Hematopoietic multipotent progenitor cell (in vitro differentiated cells): ENCODE data around the gene FBXW8. TPM values are rescaled to one million over a fixed set of nuclear protein-coding genes. Genes with fewer than 3 reads are reported as not detected.
A peak's percentile ranks its signal among the peaks of the same experiment; 100 is the strongest.

Experiments used
- DNase-seq, 3 donors: peaks; one replicate each; pipeline ENCODE4 v3.0.0-alpha.2; 2011 to 2015; ENCODE audit warnings: low read depth in 2 of 3, low spot score in 2 of 3
- total RNA-seq: library from RNA; depleted of rRNA; stranded (reverse); fragments of >200 nt; gene quantifications from one replicate; pipeline ENCODE4 v1.2.3, GENCODE V29; 2012

Gene FBXW8
- total RNA-seq, 1 donor, result 18.9 TPM

DNA sequence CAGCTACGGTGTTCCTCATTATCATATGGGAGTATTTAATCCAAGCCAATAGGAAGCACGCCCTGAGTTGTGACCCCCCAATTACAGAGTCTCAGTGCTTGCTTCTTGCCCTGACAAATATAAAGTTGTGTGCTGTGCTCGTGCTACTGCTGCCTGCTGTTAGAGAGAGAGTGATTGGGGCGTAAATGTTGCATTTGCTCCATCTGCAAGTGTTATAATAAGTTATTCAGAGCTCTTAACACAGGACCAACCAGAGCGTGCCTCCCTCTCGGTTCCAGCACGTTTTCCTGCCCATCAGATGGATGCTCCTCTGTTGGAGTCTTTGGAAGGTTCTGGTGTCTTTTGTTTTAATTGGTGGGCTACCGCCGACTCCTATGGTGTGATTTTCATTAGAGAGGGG, 107.1 kb downstream of the FBXW8 start:
- DNase-seq, result no peak

- no peak for DNase-seq
Observed at GRCh38 chr12:117018276-117018675, 107.5 kb downstream of the FBXW8 start.

DNA sequence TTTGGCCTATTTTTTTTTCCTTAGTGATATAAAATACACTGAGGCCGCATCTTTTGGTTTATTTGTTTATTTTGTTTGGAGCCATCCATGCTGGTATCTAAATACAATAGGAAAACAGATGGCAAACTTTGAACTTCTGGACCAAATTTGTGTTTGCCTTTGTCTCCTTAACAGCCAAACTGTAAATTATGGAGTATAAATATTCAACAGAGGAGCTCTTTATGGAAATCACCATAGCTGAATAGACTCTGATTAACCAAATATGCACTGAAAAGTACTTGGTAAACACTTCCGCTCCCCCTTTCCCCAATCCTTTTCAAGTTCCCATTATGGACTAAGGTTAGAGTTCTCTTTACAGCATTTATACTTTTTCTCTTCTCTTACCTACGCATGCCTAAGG, 107.9 kb downstream of the FBXW8 start:
- no peak for DNase-seq

- no peak for DNase-seq
Observed at GRCh38 chr12:117019866-117020265, 109.1 kb downstream of the FBXW8 start.

GRCh38 chr12:117020536-117021220, 109.9 kb downstream of the FBXW8 start:
- DNase-seq, result no peak

DNA sequence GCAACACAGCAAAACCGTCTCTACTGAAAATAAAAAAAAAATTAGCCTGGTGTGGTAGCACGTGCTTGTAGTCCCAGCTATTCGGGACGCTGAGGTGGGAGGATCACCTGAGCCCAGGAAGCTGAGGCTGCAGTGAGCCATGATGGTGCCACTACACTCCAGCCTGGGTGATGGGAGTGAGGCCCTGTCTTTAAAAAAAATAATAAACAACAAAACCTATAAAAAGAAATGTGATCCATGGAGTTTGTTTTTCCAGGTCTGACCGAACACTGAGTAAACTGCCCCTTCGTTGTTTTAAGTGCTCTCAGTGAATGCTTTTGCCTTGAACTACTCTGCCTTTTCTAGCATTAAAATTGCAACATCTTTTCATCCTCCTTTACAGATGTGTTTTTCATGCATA, 111.7 kb downstream of the FBXW8 start:
- no peak for DNase-seq

GRCh38 chr12:117023998-117024960, 113.5 kb downstream of the FBXW8 start:
- DNase-seq, result no peak

DNA sequence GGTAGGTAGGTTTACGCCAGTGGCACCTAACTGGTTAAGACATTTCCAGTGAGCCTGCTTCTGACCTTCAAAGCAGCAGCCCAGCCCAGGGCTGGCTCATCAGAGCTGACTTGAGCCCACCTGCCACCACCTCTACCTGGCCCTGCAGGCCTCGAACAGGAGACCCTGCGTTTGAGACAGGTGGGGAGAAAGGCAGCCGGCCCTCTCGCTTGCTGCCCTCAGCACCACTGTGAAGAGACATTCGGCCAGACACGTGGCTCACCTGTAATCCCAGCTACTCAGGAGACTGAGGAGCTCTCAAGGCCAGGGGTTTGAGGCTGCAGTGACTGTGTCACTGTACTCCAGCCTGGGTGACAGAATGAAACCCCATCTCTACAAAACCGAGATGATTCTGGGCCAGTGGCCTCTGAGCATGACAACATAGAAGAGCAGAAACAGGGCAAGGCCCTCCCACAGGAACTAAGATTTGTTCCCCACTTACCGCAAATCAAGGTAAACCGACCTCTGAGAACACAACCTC, 114.3 kb downstream of the FBXW8 start:
- peak in 1 of 3 donors; percentile 2 for DNase-seq

- peak; percentile 18 to 48 (median 47) for DNase-seq
Observed at GRCh38 chr12:117025481-117026151, 114.9 kb downstream of the FBXW8 start.

- DNase-seq, result no peak
Observed at GRCh38 chr12:117026343-117026742, 115.6 kb downstream of the FBXW8 start.

DNA sequence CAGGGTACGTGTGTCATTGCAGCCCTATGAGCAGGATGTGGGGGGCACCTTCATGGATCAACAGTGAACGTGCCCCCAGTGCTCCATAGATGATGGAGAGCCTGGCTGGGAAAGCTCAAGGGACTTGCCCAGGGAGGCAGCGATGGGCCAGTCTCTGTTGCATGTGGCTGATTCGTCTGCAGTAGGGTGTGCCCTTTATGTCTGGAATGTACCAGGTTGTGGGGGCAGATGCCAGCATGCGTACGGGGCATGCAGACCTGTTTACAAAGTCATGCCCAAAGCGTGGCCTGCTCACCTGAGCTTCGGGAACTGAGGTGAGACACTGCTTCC, 116.1 kb downstream of the FBXW8 start:
- no peak for DNase-seq

DNA sequence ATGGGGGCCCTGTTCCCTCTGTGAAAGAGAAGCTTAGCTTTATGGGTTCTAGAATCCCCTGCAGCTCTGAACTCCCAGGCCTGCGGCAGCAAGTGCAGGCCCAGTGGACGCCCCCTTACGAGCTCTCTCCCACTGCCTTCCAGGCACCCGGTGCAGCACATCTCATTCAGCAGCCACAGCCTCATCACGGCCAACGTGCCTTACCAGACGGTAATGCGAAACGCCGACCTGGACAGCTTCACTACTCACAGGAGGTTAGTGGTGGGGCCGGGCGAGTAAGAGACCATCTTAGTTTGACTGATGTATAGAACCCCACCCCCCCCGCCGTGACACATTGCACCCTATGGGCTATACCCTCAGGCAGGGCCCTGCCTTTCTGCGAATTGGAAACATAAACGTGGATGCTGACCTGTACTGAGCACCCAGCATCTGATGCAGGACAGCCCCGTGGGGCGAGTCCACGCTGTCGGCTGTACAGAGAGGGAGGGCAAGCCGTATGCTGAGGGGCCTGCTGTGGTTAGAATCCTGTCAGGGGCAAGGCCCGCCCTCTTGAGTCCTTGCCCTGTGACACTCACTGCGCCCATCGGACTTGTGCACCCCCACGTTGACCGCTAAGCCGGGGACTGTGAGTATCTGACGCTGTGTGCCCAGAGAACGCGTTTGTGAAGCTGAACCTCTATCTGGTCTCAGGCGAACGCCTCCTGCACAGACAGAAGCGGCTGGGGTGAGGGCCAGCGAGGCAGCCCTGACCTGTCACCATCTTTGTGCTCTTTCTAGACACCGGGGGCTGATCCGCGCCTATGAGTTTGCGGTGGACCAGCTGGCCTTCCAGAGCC, 116.7 kb downstream of the FBXW8 start:
- no peak for DNase-seq

DNA sequence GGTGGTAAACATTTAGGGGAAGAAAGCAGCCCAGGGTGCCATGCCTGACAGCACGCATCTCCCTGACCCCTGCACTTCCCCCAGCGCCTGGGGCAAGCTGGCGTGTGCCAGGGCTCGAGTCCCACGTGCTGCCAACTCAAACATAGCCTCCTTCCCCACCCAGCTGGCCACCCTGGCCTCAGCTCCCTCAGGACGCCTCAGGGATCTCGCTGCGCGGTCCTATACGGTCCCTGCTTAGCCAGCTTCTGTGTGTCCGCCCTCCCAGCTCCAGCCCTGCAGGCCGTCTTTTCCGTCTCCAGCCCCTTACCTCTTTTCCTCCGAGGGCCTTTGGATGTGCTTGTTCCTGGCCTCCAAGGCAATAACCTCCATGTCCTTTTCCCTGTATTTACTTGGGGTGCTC, 117.5 kb downstream of the FBXW8 start:
- DNase-seq, result no peak

DNA sequence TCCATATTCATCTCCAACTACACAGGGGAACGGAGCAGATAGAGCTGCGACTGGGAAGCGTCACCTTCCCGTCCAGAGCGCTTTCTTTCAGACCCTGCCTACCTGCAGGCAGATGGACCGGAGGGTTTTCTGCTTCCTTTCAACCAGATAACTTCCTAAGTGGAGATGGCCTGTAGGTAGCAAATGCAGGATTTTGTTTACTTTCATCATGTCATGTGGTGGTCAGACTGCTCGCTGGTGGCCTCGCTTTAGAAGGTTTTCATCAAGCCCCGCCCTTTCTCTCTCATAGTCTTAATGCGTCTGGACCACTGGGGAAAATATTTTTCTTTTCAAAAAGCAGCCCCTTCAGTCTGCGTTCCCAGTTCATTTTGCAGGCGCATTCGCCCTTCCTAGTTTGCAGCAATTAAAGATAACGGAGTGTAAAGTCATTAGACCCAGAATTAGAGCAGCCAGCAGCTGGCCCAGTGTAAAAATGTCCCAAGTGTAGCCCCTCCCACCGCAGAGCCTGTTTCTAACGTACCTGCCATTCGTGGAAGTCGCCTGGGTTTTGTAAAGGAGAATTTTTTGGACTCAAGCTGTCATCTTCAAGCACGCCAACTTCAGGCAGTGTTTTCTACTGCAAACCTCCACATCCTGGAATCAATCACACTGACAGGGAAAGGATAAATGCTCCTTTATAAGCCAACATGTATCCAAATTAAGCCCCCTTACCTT, 119.6 kb downstream of the FBXW8 start:
- no peak for DNase-seq

GRCh38 chr12:117031843-117032592, 121.3 kb downstream of the FBXW8 start:
- DNase-seq, result no peak

- peak in 2 of 3 donors; percentile 24 to 45 for DNase-seq
Observed at GRCh38 chr12:117032593-117033381, 122.0 kb downstream of the FBXW8 start.

GRCh38 chr12:117033382-117034221, 122.9 kb downstream of the FBXW8 start:
- DNase-seq, result no peak
